Brain microvascular endothelial cell (primary cell): ENCODE measurements around the gene OIT3.

Source experiments
- DNase-seq: peaks from one replicate; pipeline ENCODE4 v3.0.0-alpha.2; 2020
- H3K27ac ChIP-seq: fragments of 250-450 bp; sonication (Bioruptor Pico); 2 replicates; pipeline ENCODE4 v1.5.1; 2020; ENCODE audit warnings: mild to moderate bottlenecking, moderate library complexity
- H3K27me3 ChIP-seq: fragments of 250-450 bp; sonication (Bioruptor Pico); replicated peaks from 2 replicates; pipeline ENCODE4 v1.5.1; 2020; ENCODE audit warnings: mild to moderate bottlenecking
- H3K36me3 ChIP-seq: fragments of 250-450 bp; sonication (Bioruptor Pico); replicated peaks from 2 replicates; pipeline ENCODE4 v1.5.1; 2020; ENCODE audit warnings: mild to moderate bottlenecking
- H3K4me3 ChIP-seq: 2 replicates; pipeline ENCODE4 v1.5.1; 2011; ENCODE audit warnings: low read depth, mild to moderate bottlenecking, control low read depth, low read length, moderate library complexity
- in situ Hi-C: cut with HindIII; loops from 2 replicates; pipeline ENCODE4 v1.10.0; 2017; ENCODE audit warnings: low sequenced_read_pairs, low pct_ligation_motif_present
- TF ChIP-seq, protein P1 (sequence below): IDR thresholded peaks from 2 replicates; pipeline ENCODE4 v1.5.1; 2011; ENCODE audit warnings: low read depth, mild to moderate bottlenecking, moderate library complexity, low read length, control low read depth, inconsistent platforms; ENCODE audit errors: missing control alignments

The OIT3 gene

DNA sequence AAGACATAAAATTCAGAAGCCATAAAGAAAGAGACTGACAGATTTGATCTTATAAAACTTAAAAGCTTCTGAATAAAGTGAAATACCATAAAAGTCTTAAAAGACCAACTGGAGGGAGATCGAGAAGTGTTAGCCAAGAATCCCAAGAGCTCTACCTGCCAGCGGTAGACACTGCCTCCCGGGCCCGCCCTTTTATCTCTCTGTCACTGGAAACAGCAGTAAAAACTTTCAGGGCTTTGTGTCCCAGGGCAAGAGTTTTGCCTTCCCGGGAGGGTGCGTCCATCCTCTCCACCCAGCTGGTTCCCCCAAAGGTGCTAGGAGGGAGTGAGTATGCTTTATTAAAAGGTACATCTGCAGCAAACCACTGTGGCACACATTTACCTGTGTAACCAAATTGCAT, 55.2 kb downstream of the OIT3 start:
- Histone ChIP-seq H3K27ac (no peak overlapping the region), H3K36me3 (no peaks in the 10 kb centered on the region), H3K27me3 (no peaks in the 10 kb centered on the region), H3K4me3 (no peak overlapping the region)
- TF ChIP-seq, protein P1, sequence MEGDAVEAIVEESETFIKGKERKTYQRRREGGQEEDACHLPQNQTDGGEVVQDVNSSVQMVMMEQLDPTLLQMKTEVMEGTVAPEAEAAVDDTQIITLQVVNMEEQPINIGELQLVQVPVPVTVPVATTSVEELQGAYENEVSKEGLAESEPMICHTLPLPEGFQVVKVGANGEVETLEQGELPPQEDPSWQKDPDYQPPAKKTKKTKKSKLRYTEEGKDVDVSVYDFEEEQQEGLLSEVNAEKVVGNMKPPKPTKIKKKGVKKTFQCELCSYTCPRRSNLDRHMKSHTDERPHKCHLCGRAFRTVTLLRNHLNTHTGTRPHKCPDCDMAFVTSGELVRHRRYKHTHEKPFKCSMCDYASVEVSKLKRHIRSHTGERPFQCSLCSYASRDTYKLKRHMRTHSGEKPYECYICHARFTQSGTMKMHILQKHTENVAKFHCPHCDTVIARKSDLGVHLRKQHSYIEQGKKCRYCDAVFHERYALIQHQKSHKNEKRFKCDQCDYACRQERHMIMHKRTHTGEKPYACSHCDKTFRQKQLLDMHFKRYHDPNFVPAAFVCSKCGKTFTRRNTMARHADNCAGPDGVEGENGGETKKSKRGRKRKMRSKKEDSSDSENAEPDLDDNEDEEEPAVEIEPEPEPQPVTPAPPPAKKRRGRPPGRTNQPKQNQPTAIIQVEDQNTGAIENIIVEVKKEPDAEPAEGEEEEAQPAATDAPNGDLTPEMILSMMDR = no peak
- in situ Hi-C loops = no loop called here
- no peak for DNase-seq

DNA sequence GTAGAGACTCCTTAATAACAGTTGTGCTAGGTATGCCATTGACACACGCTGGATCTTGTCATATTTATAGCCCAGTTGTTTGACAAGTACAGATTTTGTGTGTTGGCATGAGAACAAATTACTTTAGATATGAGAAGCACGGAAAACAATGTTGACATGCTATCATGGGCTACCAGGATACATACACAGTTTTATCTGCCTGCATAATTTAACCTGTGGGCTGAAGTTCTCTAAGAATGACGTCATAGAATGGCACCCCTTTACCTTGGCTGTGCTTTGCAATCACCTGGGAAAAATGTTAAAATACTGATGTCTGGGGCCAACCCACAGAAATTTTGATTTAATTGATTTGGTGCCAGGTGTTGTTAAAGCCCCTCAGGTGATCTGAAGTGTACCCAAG, 58.2 kb downstream of the OIT3 start:
- Histone ChIP-seq H3K27me3 (no peaks in the 10 kb centered on the region), H3K4me3 (no peak overlapping the region), H3K36me3 (no peaks in the 10 kb centered on the region), H3K27ac (no peak overlapping the region)
- no peak for DNase-seq
- TF ChIP-seq, protein P1 = no peak
- in situ Hi-C loops = no loop called here

DNA sequence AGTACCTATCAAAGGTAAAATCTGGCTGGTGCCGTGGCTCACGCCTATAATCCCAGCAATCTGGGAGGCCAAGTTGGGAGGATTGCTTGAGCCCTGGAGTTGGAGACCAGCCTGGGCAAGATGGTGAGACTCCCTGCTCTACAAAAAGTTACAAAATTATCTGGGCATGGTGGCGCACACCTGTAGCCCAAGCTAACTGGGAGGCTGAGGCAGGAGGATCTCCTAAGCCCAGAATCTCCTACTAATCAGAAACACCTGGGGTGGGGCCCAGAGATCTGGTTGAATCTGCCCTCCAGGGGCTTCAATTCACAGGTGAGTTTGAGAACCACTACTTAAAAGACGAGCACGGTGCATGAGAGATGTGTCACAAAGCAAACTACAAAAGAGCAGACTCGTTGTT, 58.6 kb downstream of the OIT3 start:
- in situ Hi-C loops = no loop called here
- TF ChIP-seq, protein P1 = no peak
- no peak overlapping the region for H3K27ac ChIP-seq

DNA sequence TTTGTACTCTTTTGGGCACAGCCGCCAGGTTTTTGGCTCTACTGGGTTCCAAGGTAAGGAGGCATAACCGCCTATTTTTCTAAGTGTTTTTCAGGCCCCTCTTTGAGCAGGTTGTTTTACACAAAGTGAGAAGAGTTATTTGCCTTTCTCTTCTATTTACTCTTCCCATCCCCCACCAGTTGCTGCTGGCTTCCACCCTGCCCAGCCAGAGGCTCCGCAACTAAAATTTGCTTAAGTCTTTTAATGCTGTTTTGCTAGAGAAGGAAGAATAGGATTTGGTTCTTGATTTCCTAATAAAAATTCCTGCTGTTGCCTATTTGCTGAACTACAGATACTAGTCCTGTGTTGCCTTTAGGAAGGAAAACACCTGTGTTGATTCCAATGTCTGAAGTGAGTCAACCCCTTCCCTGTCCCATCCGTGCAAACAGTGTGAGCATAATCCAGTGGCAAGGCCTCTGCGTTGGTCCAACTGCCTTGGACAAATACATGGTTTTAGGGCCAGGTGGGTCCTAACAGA, 59.2 kb downstream of the OIT3 start:
- Histone ChIP-seq H3K36me3 (no peaks in the 10 kb centered on the region), H3K4me3 (no peak overlapping the region), H3K27me3 (no peaks in the 10 kb centered on the region), H3K27ac (no peak overlapping the region)
- in situ Hi-C loops = no loop called here
- DNase-seq = no peak
- TF ChIP-seq, protein P1 = no peak

More for the DNA sequence above, 58.6 kb downstream of the OIT3 start:
- Histone ChIP-seq H3K4me3 (no peak overlapping the region), H3K27me3 (no peaks in the 10 kb centered on the region), H3K36me3 (no peaks in the 10 kb centered on the region)
- no peak for DNase-seq

DNA sequence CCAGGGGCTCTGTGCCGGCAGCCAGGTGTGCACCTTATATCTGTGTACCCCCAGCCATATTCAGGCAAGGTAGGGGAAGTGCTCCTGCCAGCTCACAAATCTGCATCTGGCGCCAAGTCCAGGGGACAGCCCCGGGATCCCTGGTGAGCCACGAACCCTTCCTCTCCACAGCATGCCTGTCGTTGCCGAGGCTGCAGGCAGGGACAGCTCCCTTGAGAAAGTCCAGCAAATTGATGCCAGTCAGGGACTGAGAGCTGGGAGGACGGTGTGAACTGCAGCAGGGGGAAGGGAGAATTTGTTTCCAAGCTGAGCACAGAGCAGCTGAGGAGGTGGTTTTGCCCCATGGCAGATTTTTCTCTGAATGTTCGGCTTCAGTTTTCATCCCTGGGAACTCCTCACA, 60.1 kb downstream of the OIT3 start:
- Histone ChIP-seq H3K4me3 (no peak overlapping the region), H3K27ac (no peak overlapping the region), H3K27me3 (no peaks in the 10 kb centered on the region), H3K36me3 (no peaks in the 10 kb centered on the region)
- DNase-seq = no peak
- in situ Hi-C loops = no loop called here
- TF ChIP-seq, protein P1 = no peak

DNA sequence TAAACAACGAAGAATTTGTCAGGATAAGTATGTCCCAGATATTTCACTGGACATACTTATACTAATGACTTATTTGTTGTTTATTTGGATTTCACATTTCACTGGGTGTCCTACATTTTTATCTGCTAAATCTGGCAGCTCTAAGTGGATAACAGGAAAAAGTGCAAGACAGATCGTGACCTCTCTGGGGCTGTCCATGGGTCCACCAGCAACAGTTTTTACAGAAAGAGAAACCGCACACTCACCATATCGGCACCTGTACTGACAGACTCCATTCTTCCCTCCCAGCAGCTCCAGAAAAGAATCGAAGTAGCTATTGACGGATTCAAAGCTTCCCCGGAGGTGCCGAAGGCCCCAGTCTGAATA, 60.7 kb downstream of the OIT3 start:
- H3K4me3 ChIP-seq = no peak overlapping the region
- no peak overlapping the region for H3K27ac ChIP-seq
- no peaks in the 10 kb centered on the region for H3K36me3 ChIP-seq
- no peak for DNase-seq
- TF ChIP-seq, protein P1 = no peak
- in situ Hi-C loops = no loop called here
- no peaks in the 10 kb centered on the region for H3K27me3 ChIP-seq
